ENCODE results near the gene RBCK1. TPM values are rescaled to one million over a fixed set of nuclear protein-coding genes. Genes with fewer than 3 reads are reported as not detected.

The RBCK1 gene
- total and polyA plus RNA-seq, 9 of the 15 experiments (the other 6 are each of a cell fraction or from before 2014, with no cell fraction given): 5.9 to 59.3 (median 26.5) TPM

DNA sequence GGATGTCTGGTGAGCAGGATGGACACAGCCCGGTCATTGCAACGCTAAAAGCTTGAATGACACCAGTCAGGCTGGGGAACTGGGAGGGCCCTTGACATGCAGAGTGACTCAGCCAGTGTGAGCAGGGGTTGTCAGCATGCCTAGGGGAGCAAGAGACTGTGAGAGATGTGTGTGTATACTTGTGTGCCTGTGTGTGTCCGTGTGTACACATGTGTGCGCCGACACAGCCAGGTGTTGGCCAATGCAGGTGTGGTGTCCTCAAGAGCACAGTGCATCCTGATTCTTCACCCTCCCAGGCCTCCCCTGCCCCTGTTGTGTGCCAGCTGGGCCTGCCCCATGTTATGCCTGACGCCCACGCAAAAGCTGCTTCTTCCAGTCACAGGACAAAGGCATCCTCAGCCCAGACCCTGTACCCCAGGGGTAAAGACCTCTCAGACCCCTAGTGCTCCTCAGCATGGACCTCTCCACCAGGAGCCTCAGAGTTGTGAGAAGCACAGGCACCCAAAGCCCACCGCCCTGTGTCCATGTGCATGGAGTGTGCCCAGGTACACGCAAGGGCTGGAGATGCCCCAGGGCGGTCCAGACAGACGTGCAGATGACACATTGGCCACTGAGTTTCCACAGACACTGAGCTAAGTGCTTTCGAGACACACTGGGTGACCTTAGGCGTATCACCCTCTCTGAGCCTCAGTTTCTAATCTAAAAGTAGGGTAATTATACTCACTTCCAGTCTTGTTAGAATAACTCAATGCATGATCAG, 44.6 kb upstream of the RBCK1 start (continued):
- TF ChIP-seq, protein P1, sequence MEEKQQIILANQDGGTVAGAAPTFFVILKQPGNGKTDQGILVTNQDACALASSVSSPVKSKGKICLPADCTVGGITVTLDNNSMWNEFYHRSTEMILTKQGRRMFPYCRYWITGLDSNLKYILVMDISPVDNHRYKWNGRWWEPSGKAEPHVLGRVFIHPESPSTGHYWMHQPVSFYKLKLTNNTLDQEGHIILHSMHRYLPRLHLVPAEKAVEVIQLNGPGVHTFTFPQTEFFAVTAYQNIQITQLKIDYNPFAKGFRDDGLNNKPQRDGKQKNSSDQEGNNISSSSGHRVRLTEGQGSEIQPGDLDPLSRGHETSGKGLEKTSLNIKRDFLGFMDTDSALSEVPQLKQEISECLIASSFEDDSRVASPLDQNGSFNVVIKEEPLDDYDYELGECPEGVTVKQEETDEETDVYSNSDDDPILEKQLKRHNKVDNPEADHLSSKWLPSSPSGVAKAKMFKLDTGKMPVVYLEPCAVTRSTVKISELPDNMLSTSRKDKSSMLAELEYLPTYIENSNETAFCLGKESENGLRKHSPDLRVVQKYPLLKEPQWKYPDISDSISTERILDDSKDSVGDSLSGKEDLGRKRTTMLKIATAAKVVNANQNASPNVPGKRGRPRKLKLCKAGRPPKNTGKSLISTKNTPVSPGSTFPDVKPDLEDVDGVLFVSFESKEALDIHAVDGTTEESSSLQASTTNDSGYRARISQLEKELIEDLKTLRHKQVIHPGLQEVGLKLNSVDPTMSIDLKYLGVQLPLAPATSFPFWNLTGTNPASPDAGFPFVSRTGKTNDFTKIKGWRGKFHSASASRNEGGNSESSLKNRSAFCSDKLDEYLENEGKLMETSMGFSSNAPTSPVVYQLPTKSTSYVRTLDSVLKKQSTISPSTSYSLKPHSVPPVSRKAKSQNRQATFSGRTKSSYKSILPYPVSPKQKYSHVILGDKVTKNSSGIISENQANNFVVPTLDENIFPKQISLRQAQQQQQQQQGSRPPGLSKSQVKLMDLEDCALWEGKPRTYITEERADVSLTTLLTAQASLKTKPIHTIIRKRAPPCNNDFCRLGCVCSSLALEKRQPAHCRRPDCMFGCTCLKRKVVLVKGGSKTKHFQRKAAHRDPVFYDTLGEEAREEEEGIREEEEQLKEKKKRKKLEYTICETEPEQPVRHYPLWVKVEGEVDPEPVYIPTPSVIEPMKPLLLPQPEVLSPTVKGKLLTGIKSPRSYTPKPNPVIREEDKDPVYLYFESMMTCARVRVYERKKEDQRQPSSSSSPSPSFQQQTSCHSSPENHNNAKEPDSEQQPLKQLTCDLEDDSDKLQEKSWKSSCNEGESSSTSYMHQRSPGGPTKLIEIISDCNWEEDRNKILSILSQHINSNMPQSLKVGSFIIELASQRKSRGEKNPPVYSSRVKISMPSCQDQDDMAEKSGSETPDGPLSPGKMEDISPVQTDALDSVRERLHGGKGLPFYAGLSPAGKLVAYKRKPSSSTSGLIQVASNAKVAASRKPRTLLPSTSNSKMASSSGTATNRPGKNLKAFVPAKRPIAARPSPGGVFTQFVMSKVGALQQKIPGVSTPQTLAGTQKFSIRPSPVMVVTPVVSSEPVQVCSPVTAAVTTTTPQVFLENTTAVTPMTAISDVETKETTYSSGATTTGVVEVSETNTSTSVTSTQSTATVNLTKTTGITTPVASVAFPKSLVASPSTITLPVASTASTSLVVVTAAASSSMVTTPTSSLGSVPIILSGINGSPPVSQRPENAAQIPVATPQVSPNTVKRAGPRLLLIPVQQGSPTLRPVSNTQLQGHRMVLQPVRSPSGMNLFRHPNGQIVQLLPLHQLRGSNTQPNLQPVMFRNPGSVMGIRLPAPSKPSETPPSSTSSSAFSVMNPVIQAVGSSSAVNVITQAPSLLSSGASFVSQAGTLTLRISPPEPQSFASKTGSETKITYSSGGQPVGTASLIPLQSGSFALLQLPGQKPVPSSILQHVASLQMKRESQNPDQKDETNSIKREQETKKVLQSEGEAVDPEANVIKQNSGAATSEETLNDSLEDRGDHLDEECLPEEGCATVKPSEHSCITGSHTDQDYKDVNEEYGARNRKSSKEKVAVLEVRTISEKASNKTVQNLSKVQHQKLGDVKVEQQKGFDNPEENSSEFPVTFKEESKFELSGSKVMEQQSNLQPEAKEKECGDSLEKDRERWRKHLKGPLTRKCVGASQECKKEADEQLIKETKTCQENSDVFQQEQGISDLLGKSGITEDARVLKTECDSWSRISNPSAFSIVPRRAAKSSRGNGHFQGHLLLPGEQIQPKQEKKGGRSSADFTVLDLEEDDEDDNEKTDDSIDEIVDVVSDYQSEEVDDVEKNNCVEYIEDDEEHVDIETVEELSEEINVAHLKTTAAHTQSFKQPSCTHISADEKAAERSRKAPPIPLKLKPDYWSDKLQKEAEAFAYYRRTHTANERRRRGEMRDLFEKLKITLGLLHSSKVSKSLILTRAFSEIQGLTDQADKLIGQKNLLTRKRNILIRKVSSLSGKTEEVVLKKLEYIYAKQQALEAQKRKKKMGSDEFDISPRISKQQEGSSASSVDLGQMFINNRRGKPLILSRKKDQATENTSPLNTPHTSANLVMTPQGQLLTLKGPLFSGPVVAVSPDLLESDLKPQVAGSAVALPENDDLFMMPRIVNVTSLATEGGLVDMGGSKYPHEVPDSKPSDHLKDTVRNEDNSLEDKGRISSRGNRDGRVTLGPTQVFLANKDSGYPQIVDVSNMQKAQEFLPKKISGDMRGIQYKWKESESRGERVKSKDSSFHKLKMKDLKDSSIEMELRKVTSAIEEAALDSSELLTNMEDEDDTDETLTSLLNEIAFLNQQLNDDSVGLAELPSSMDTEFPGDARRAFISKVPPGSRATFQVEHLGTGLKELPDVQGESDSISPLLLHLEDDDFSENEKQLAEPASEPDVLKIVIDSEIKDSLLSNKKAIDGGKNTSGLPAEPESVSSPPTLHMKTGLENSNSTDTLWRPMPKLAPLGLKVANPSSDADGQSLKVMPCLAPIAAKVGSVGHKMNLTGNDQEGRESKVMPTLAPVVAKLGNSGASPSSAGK (IDR thresholded peaks at IDR 0.05): peak; percentile 60
- TF ChIP-seq IRF1 (CRISPR knock-in tag; IDR thresholded peaks at IDR 0.05; ENCODE audit: borderline replicate concordance) (no peak), SOX6 (IDR thresholded peaks at IDR 0.05) (no peak), ZNF551 (CRISPR knock-in tag; IDR thresholded peaks at IDR 0.05) (no peak), NELFE (IDR thresholded peaks at IDR 0.05; ENCODE audit: insufficient read depth, insufficient read length) (no peak), ZNF592 (IDR thresholded peaks at IDR 0.05) (peak; percentile 94), RAD51 (IDR thresholded peaks at IDR 0.05; ENCODE audit: borderline replicate concordance, low read depth) (no peak), MCM3 (IDR thresholded peaks at IDR 0.05) (no peak), HINFP (tag; conservative IDR thresholded peaks at IDR 0.05; ENCODE audit: low read depth) (no peak)
